ENCODE measurements around the gene TTC7B. TPM values are rescaled to one million over a fixed set of nuclear protein-coding genes. Genes with fewer than 3 reads are reported as not detected.
"Not testable (repeated sequence)": the region's sequence is repeated elsewhere in the genome, so short reads cannot be mapped to it uniquely, and the experiment has no call there.

TTC7B gene
- total RNA-seq, 1 experiment from 2014 or later: 14.6 TPM

GRCh38 chr14:90530523-90530922, 285.7 kb downstream of the TTC7B start:
- DNase-seq (ENCODE audit: low read depth): no peak
- in situ Hi-C loops (cut with HindIII; ENCODE audit: low pct_unique_long_range_greater_than_20kb, low sequenced_read_pairs): no loop called here

- in situ Hi-C loops (cut with HindIII; ENCODE audit: low pct_unique_long_range_greater_than_20kb, low sequenced_read_pairs): no loop called here
- DNase-seq (ENCODE audit: low read depth): no peak
Observed at GRCh38 chr14:90527978-90528377, 288.3 kb downstream of the TTC7B start.

- in situ Hi-C loops (cut with HindIII; ENCODE audit: low pct_unique_long_range_greater_than_20kb, low sequenced_read_pairs); DNase-seq (ENCODE audit: low read depth): not testable (repeated sequence)
Observed at GRCh38 chr14:90526536-90526935, 289.7 kb downstream of the TTC7B start.

GRCh38 chr14:90525353-90526028, 290.7 kb downstream of the TTC7B start:
- in situ Hi-C loops (cut with HindIII; ENCODE audit: low pct_unique_long_range_greater_than_20kb, low sequenced_read_pairs); DNase-seq (ENCODE audit: low read depth): not testable (repeated sequence)

GRCh38 chr14:90523961-90524875, 292.0 kb downstream of the TTC7B start:
- in situ Hi-C loops (cut with HindIII; ENCODE audit: low pct_unique_long_range_greater_than_20kb, low sequenced_read_pairs): no loop called here
- no peak for DNase-seq (ENCODE audit: low read depth)

- no peak for DNase-seq (ENCODE audit: low read depth)
- in situ Hi-C loops (cut with HindIII; ENCODE audit: low pct_unique_long_range_greater_than_20kb, low sequenced_read_pairs): no loop called here
Observed at GRCh38 chr14:90523544-90523943, 292.7 kb downstream of the TTC7B start.

- DNase-seq (ENCODE audit: low read depth): no peak
- in situ Hi-C loops (cut with HindIII; ENCODE audit: low pct_unique_long_range_greater_than_20kb, low sequenced_read_pairs): no loop called here
Observed at GRCh38 chr14:90522571-90523191, 293.5 kb downstream of the TTC7B start.

GRCh38 chr14:90521930-90522483, 294.2 kb downstream of the TTC7B start:
- in situ Hi-C loops (cut with HindIII; ENCODE audit: low pct_unique_long_range_greater_than_20kb, low sequenced_read_pairs): no loop called here
- no peak for DNase-seq (ENCODE audit: low read depth)

- DNase-seq (ENCODE audit: low read depth): no peak
- in situ Hi-C loops (cut with HindIII; ENCODE audit: low pct_unique_long_range_greater_than_20kb, low sequenced_read_pairs): no loop called here
Observed at GRCh38 chr14:90521084-90521929, 294.9 kb downstream of the TTC7B start.

- in situ Hi-C loops (cut with HindIII; ENCODE audit: low pct_unique_long_range_greater_than_20kb, low sequenced_read_pairs): no loop called here
- no peak for DNase-seq (ENCODE audit: low read depth)
Observed at GRCh38 chr14:90520326-90520725, 295.9 kb downstream of the TTC7B start.

GRCh38 chr14:90519262-90519920, 296.8 kb downstream of the TTC7B start:
- in situ Hi-C loops (cut with HindIII; ENCODE audit: low pct_unique_long_range_greater_than_20kb, low sequenced_read_pairs): no loop called here
- DNase-seq (ENCODE audit: low read depth): no peak

GRCh38 chr14:90518941-90519256, 297.3 kb downstream of the TTC7B start:
- in situ Hi-C loops (cut with HindIII; ENCODE audit: low pct_unique_long_range_greater_than_20kb, low sequenced_read_pairs): no loop called here
- DNase-seq (ENCODE audit: low read depth): no peak

GRCh38 chr14:90518069-90518940, 297.9 kb downstream of the TTC7B start:
- in situ Hi-C loops (cut with HindIII; ENCODE audit: low pct_unique_long_range_greater_than_20kb, low sequenced_read_pairs): no loop called here
- DNase-seq (ENCODE audit: low read depth): no peak

- in situ Hi-C loops (cut with HindIII; ENCODE audit: low pct_unique_long_range_greater_than_20kb, low sequenced_read_pairs): no loop called here
- DNase-seq (ENCODE audit: low read depth): no peak
Observed at GRCh38 chr14:90517076-90517841, 299.0 kb downstream of the TTC7B start.

- DNase-seq (ENCODE audit: low read depth): no peak
- in situ Hi-C loops (cut with HindIII; ENCODE audit: low pct_unique_long_range_greater_than_20kb, low sequenced_read_pairs): no loop called here
Observed at GRCh38 chr14:90514566-90514965, 301.7 kb downstream of the TTC7B start.

GRCh38 chr14:90514015-90514398, 302.2 kb downstream of the TTC7B start:
- in situ Hi-C loops (cut with HindIII; ENCODE audit: low pct_unique_long_range_greater_than_20kb, low sequenced_read_pairs): no loop called here
- DNase-seq (ENCODE audit: low read depth): no peak

Measured in Caki2 (cell line).